GM12873 (cell line): ENCODE measurements around the gene SOX18.

Experiments
- TF ChIP-seq, protein P1 (sequence below): IDR thresholded peaks from 2 replicates; pipeline ENCODE4 v1.5.1; 2012; ENCODE audit warnings: low read depth, mild to moderate bottlenecking, moderate library complexity, low read length, control low read depth; ENCODE audit not compliant: insufficient read depth; ENCODE audit errors: missing control alignments

SOX18 gene

GRCh38 chr20:64063389-64064144 lies 14.1 kb upstream of the SOX18 start:
- TF ChIP-seq, protein P1, sequence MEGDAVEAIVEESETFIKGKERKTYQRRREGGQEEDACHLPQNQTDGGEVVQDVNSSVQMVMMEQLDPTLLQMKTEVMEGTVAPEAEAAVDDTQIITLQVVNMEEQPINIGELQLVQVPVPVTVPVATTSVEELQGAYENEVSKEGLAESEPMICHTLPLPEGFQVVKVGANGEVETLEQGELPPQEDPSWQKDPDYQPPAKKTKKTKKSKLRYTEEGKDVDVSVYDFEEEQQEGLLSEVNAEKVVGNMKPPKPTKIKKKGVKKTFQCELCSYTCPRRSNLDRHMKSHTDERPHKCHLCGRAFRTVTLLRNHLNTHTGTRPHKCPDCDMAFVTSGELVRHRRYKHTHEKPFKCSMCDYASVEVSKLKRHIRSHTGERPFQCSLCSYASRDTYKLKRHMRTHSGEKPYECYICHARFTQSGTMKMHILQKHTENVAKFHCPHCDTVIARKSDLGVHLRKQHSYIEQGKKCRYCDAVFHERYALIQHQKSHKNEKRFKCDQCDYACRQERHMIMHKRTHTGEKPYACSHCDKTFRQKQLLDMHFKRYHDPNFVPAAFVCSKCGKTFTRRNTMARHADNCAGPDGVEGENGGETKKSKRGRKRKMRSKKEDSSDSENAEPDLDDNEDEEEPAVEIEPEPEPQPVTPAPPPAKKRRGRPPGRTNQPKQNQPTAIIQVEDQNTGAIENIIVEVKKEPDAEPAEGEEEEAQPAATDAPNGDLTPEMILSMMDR: no peak

GRCh38 chr20:64062596-64063388 lies 13.4 kb upstream of the SOX18 start, which contains the start of gene TCEA2:
TSS of gene TCEA2 (plus strand) at chr20:64063198. CDS start at chr20:64063313, 115 bp downstream.
- TF ChIP-seq, protein P1: no peak

DNA sequence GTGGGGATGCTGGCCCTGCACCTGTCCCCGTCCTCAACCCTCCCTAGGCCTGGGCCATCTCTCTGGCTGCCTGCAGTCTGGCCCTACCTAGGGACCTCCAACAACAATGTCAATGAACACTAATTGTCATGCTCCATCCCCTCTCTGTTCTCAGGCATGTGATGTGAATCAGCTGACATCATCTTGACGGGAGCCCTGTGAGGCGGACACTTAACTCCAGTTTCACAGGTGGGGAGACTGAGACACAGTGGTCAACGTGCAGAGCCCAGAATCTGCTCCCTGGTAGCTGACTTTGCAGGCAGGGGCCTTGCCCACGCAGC lies 12.8 kb upstream of the SOX18 start:
- TF ChIP-seq, protein P1: no peak

- TF ChIP-seq, protein P1: no peak
Observed at GRCh38 chr20:64058536-64058935, 9.1 kb upstream of the SOX18 start.

DNA sequence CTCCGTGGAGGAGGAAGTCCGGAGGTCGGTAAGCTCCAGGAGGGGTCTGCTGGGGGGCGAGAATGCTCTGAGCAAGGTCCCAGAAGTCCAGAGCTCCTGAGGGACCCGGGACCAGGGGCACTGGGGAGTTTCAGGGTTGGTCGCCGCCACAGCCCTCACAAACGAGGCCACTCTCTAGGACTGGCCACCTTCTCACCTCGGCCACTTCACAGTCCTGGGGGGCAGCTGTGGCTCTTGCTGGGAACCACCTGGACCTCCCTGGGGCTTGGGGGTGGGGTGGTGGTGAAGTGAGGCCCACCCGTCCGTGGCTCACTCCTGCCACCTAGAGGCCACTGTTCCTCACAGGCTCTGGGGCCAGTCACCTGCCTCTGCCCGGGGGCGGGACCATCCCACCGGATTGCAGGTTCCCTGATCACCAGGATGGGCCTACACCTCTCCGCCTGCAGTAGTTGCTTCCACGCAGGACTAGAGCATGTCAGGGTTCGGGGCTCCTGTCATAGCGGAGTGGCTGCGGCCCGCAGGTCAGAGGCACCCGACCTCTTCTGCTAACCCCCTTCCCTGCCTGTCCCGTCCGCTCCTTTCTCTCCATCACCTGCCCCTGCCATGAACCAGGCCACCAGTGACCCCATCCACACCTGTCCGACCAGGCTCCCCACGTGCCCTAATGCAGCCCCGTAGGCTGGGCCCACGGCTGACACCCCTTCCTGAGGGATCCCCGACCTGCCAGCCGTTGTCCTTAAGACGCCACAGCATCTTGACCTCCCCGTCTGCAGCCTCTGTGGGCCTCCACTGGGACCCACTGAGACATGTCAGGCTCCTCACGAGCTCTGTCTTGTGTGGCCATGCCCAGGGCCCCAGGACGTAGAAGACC lies 8.4 kb upstream of the SOX18 start:
- TF ChIP-seq, protein P1: peak; percentile 95

GRCh38 chr20:64056889-64057627 lies 7.6 kb upstream of the SOX18 start:
- TF ChIP-seq, protein P1: no peak
